ENCODE data around the gene TMEM167A. TPM values are rescaled to one million over a fixed set of nuclear protein-coding genes. Genes with fewer than 3 reads are reported as not detected.

The TMEM167A gene
- total and polyA plus RNA-seq, 5 donors from 2014 or later = 46.7 to 89.5 (median 71.0) TPM

Other genes with a start within 250 kb of the TMEM167A start
- gene XRCC4, start 153 bp upstream of the TMEM167A start, total RNA-seq = 3.8 TPM
- gene XRCC4, start 153 bp upstream of the TMEM167A start, polyA plus RNA-seq = 10 to 100 TPM in 1 of 4 donors, 1 to 10 TPM in 3; 6.0 to 10.1 (median 7.0) TPM

Measured in CD4-positive, CD25-positive, alpha-beta regulatory T cell (primary cell).